ENCODE measurements around the gene TSEN2. TPM values are rescaled to one million over a fixed set of nuclear protein-coding genes. Genes with fewer than 3 reads are reported as not detected.
"Not testable (repeated sequence)": the region's sequence is repeated elsewhere in the genome, so short reads cannot be mapped to it uniquely, and the experiment has no call there.

Gene TSEN2
- total RNA-seq, 1 experiment from 2014 or later: 26.8 TPM

DNA sequence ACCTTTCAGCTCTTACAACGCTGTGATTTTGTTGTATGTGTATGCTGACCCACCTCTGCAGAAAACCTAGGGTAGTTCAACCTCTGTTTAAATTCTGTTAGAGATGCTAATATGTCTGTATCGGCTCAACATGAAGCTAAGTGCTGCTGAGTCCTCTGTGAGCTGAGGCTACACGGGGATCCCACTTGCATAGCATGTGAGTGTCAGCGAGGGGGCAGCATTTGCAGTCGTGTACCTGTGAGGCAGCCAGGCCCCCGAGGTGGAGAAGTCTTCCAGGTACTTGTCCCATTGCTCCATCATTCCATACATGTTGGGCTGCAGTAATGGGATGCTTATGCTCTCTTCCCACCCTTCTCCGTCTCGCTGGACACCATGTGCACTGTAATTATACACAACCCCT is 57.3 kb downstream of the TSEN2 start:
- BruUV-seq (replicated peaks): no TSS peak
- Histone ChIP-seq H3F3A (ENCODE audit: insufficient read depth, low read depth) (peaks cover 41% of the 10 kb centered on the region), H2AFZ (no peak overlapping the region), H3K4me3 (no peak overlapping the region), H3K79me2 (ENCODE audit: low read depth) (no peaks in the 10 kb centered on the region), H3K4me1 (replicated peaks; ENCODE audit: insufficient read depth) (peaks cover 22% of the 10 kb centered on the region), H3K27ac (no peak overlapping the region), H3K36me3 (ENCODE audit: low read depth) (no peaks in the 10 kb centered on the region), H3K4me2 (no peak overlapping the region), H3K9me3 (ENCODE audit: insufficient read depth, low read depth) (no peaks in the 10 kb centered on the region), H3K9me2 (ENCODE audit: insufficient read depth) (no peaks in the 10 kb centered on the region), H3K27me3 (ENCODE audit: insufficient read depth, low read depth) (no peaks in the 10 kb centered on the region), H4K20me1 (ENCODE audit: insufficient read depth) (no peaks in the 10 kb centered on the region)
- ChIA-PET CTCF (no interaction called here), POLR2A (ENCODE audit: unreplicated experiment) (no interaction called here)
- no peak for DNase-seq
- TF ChIP-seq CTCF (conservative IDR thresholded peaks at IDR 0.05) (no peak), EZH2 (IDR thresholded peaks at IDR 0.05; ENCODE audit: low read depth) (no peak)
- intact Hi-C loops (cut with micrococcal nuclease; ENCODE audit: unreplicated experiment): no loop called here

DNA sequence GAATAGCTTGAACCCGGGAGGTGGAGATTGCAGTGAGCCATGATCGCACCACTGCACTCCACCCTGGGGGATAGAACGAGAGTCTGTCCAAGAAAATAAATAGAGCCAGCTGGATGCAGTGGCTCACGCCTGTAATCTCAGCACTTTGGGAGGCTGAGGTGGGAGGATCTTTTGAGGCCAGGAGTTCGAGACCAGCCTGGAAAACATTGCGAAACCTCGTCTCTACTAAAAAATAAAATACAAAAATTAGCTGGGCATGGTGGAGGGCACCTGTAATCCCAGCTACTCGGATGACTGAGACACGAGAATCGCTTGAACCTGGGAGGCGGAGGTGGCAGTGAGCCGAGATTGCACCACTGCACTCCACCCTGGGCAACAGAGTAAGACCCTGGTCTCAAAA is 59.2 kb downstream of the TSEN2 start:
- H3K9me2 ChIP-seq (ENCODE audit: insufficient read depth); DNase-seq; H3K27ac ChIP-seq; intact Hi-C loops (cut with micrococcal nuclease; ENCODE audit: unreplicated experiment); H3K36me3 ChIP-seq (ENCODE audit: low read depth); CTCF ChIA-PET; H2AFZ ChIP-seq; H3K79me2 ChIP-seq (ENCODE audit: low read depth); H3K9me3 ChIP-seq (ENCODE audit: insufficient read depth, low read depth); BruUV-seq (replicated peaks); H3K27me3 ChIP-seq (ENCODE audit: insufficient read depth, low read depth); H4K20me1 ChIP-seq (ENCODE audit: insufficient read depth); H3K4me2 ChIP-seq; POLR2A ChIA-PET (ENCODE audit: unreplicated experiment); H3K4me3 ChIP-seq: not testable (repeated sequence)
- Histone ChIP-seq H3K4me1 (replicated peaks; ENCODE audit: insufficient read depth) (peaks cover 22% of the 10 kb centered on the region), H3F3A (ENCODE audit: insufficient read depth, low read depth) (peaks cover 37% of the 10 kb centered on the region)

- Histone ChIP-seq H2AFZ (no peak overlapping the region), H4K20me1 (ENCODE audit: insufficient read depth) (no peaks in the 10 kb centered on the region), H3K79me2 (ENCODE audit: low read depth) (no peaks in the 10 kb centered on the region), H3K36me3 (ENCODE audit: low read depth) (no peaks in the 10 kb centered on the region), H3F3A (ENCODE audit: insufficient read depth, low read depth) (peaks cover 43% of the 10 kb centered on the region), H3K27me3 (ENCODE audit: insufficient read depth, low read depth) (no peaks in the 10 kb centered on the region), H3K9me2 (ENCODE audit: insufficient read depth) (no peaks in the 10 kb centered on the region), H3K4me1 (replicated peaks; ENCODE audit: insufficient read depth) (peaks cover 22% of the 10 kb centered on the region), H3K4me3 (peak overlapping the region; percentile 56), H3K4me2 (peak overlapping the region; percentile 82), H3K27ac (peak overlapping the region; percentile 58), H3K9me3 (ENCODE audit: insufficient read depth, low read depth) (no peaks in the 10 kb centered on the region)
- ChIA-PET CTCF (no interaction called here), POLR2A (ENCODE audit: unreplicated experiment) (interaction anchor here (0.5 to 0.7 kb wide), 4 partner anchors 37 to 132 kb away, joined by 4 to 9 read pairs (median 6); no protein-coding TSS in a partner anchor)
- intact Hi-C loops (cut with micrococcal nuclease; ENCODE audit: unreplicated experiment): loop anchor here (1.0 kb wide), 1 partner anchor 11 kb away; no protein-coding TSS in a partner anchor
- no peak for DNase-seq
- no peak; the same call in 1 of the 2 replicates for TF ChIP-seq CTCF (conservative IDR thresholded peaks at IDR 0.05)
- no peak for TF ChIP-seq EZH2 (IDR thresholded peaks at IDR 0.05; ENCODE audit: low read depth)
- BruUV-seq (replicated peaks): TSS peak; percentile 84
Observed at GRCh38 chr3:12544652-12545472, 60.6 kb downstream of the TSEN2 start.
